ENCODE results near the gene PPP2R5B. TPM values are rescaled to one million over a fixed set of nuclear protein-coding genes. Genes with fewer than 3 reads are reported as not detected.

Gene PPP2R5B
- total RNA-seq, 2 donors from 2014 or later: 32.6 to 35.6 TPM

- H3K9me3 Mint-ChIP-seq: no peaks in the 10 kb centered on the region
- H3K27ac Mint-ChIP-seq: no peak overlapping the region
- H3K36me3 Mint-ChIP-seq: no peaks in the 10 kb centered on the region
- peaks cover 0 to 3% of the 10 kb centered on the region in 2 donors for H3K4me1 Mint-ChIP-seq (ENCODE audit: low read depth in 2 of 2)
- H3K27me3 Mint-ChIP-seq: no peaks in the 10 kb centered on the region
- ATAC-seq: no peak
- DNase-seq (ENCODE audit: low spot score): no peak
- H3K4me3 Mint-ChIP-seq: no peak overlapping the region
Observed at GRCh38 chr11:64906314-64906635, 18.2 kb upstream of the PPP2R5B start.

- Mint-ChIP-seq H3K36me3 (no peaks in the 10 kb centered on the region), H3K4me3 (no peak overlapping the region), H3K4me1 (ENCODE audit: low read depth in 2 of 2) (no peaks in the 10 kb centered on the region), H3K9me3 (no peaks in the 10 kb centered on the region), H3K27me3 (no peaks in the 10 kb centered on the region), H3K27ac (no peak overlapping the region)
- DNase-seq (ENCODE audit: low spot score) (no peak), ATAC-seq (no peak)
Observed at GRCh38 chr11:64908766-64909165, 15.7 kb upstream of the PPP2R5B start.

- Mint-ChIP-seq H3K4me1 (ENCODE audit: low read depth in 2 of 2) (peaks cover 0 to 3% of the 10 kb centered on the region in 2 donors), H3K27ac (no peak overlapping the region), H3K4me3 (no peak overlapping the region), H3K27me3 (no peaks in the 10 kb centered on the region), H3K36me3 (no peaks in the 10 kb centered on the region), H3K9me3 (no peaks in the 10 kb centered on the region)
- DNase-seq (ENCODE audit: low spot score): no peak
- no peak for ATAC-seq
Observed at GRCh38 chr11:64909653-64910343, 14.7 kb upstream of the PPP2R5B start.

- Mint-ChIP-seq H3K27ac (no peak overlapping the region), H3K9me3 (no peaks in the 10 kb centered on the region), H3K4me1 (ENCODE audit: low read depth in 2 of 2) (peaks cover 0 to 3% of the 10 kb centered on the region in 2 donors), H3K4me3 (no peak overlapping the region), H3K27me3 (no peaks in the 10 kb centered on the region), H3K36me3 (no peaks in the 10 kb centered on the region)
- no peak for ATAC-seq
- DNase-seq (ENCODE audit: low spot score): no peak
Observed at GRCh38 chr11:64910451-64911093, 13.9 kb upstream of the PPP2R5B start.

- Mint-ChIP-seq H3K4me1 (ENCODE audit: low read depth in 2 of 2) (peaks cover 4 to 7% of the 10 kb centered on the region in 2 donors), H3K27me3 (no peaks in the 10 kb centered on the region), H3K4me3 (no peak overlapping the region), H3K27ac (no peak overlapping the region), H3K9me3 (no peaks in the 10 kb centered on the region), H3K36me3 (no peaks in the 10 kb centered on the region)
- ATAC-seq (no peak), DNase-seq (ENCODE audit: low spot score) (no peak)
Observed at GRCh38 chr11:64911142-64911541, 13.3 kb upstream of the PPP2R5B start.

- H3K36me3 Mint-ChIP-seq: no peaks in the 10 kb centered on the region
- no peaks in the 10 kb centered on the region for H3K9me3 Mint-ChIP-seq
- no peak overlapping the region for H3K4me3 Mint-ChIP-seq
- no peaks in the 10 kb centered on the region for H3K27me3 Mint-ChIP-seq
- ATAC-seq (no peak), DNase-seq (ENCODE audit: low spot score) (no peak)
- H3K4me1 Mint-ChIP-seq (ENCODE audit: low read depth in 2 of 2): peaks cover 9 to 12% of the 10 kb centered on the region in 2 donors
- H3K27ac Mint-ChIP-seq: no peak overlapping the region
Observed at GRCh38 chr11:64911689-64912088, 12.8 kb upstream of the PPP2R5B start.

- Mint-ChIP-seq H3K4me3 (no peak overlapping the region), H3K27ac (no peak overlapping the region), H3K9me3 (no peaks in the 10 kb centered on the region), H3K36me3 (no peaks in the 10 kb centered on the region), H3K27me3 (no peaks in the 10 kb centered on the region), H3K4me1 (ENCODE audit: low read depth in 2 of 2) (peaks cover 19 to 23% of the 10 kb centered on the region in 2 donors)
- ATAC-seq: no peak
- no peak for DNase-seq (ENCODE audit: low spot score)
Observed at GRCh38 chr11:64913171-64913727, 11.2 kb upstream of the PPP2R5B start.

- H3K4me3 Mint-ChIP-seq: no peak overlapping the region
- no peaks in the 10 kb centered on the region for H3K9me3 Mint-ChIP-seq
- no peaks in the 10 kb centered on the region for H3K27me3 Mint-ChIP-seq
- H3K36me3 Mint-ChIP-seq: no peaks in the 10 kb centered on the region
- H3K27ac Mint-ChIP-seq: no peak overlapping the region
- H3K4me1 Mint-ChIP-seq (ENCODE audit: low read depth in 2 of 2): peaks cover 19 to 23% of the 10 kb centered on the region in 2 donors
- no peak for DNase-seq (ENCODE audit: low spot score)
- no peak for ATAC-seq
Observed at GRCh38 chr11:64914123-64914522, 10.4 kb upstream of the PPP2R5B start.

GRCh38 chr11:64915376-64915887 is 9.1 kb upstream of the PPP2R5B start:
- no peak for ATAC-seq
- no peaks in the 10 kb centered on the region for H3K36me3 Mint-ChIP-seq
- H3K9me3 Mint-ChIP-seq: no peaks in the 10 kb centered on the region
- DNase-seq (ENCODE audit: low spot score): no peak
- H3K4me3 Mint-ChIP-seq: peak overlapping the region; percentile 86
- H3K27ac Mint-ChIP-seq: peak overlapping the region; percentile 83 to 97
- H3K27me3 Mint-ChIP-seq: no peaks in the 10 kb centered on the region
- H3K4me1 Mint-ChIP-seq (ENCODE audit: low read depth in 2 of 2): peaks cover 19 to 23% of the 10 kb centered on the region in 2 donors

GRCh38 chr11:64916040-64916774 is 8.3 kb upstream of the PPP2R5B start:
- Mint-ChIP-seq H3K9me3 (no peaks in the 10 kb centered on the region), H3K27ac (peak overlapping the region; percentile 83 to 97)

GRCh38 chr11:64916775-64917662 is 7.5 kb upstream of the PPP2R5B start, which contains the start of gene ATG2A:
ATG2A (minus strand) TSS chr11:64917209; CDS start chr11:64917135, 74 bp downstream.
- DNase-seq (ENCODE audit: low spot score) (peak; percentile 99), ATAC-seq (peak; percentile 98 to 99)
- Mint-ChIP-seq H3K9me3 (no peaks in the 10 kb centered on the region), H3K36me3 (no peaks in the 10 kb centered on the region), H3K27ac (peak within 1 kb of the TSS; percentile 83 to 97), H3K4me3 (peak within 1 kb of the TSS; percentile 86), H3K27me3 (no peaks in the 10 kb centered on the region), H3K4me1 (ENCODE audit: low read depth in 2 of 2) (peaks cover 19 to 23% of the 10 kb centered on the region in 2 donors)

More at GRCh38 chr11:64916040-64916774, 8.3 kb upstream of the PPP2R5B start:
- Mint-ChIP-seq H3K4me1 (ENCODE audit: low read depth in 2 of 2) (peaks cover 19 to 23% of the 10 kb centered on the region in 2 donors), H3K36me3 (no peaks in the 10 kb centered on the region), H3K27me3 (no peaks in the 10 kb centered on the region), H3K4me3 (peak overlapping the region; percentile 86)
- no peak for DNase-seq (ENCODE audit: low spot score)
- peak; percentile 8 to 14 for ATAC-seq

GRCh38 chr11:64917663-64917995 is 6.9 kb upstream of the PPP2R5B start:
- Mint-ChIP-seq H3K9me3 (no peaks in the 10 kb centered on the region), H3K27ac (peak overlapping the region; percentile 83 to 97), H3K36me3 (no peaks in the 10 kb centered on the region), H3K4me1 (ENCODE audit: low read depth in 2 of 2) (peaks cover 19 to 23% of the 10 kb centered on the region in 2 donors), H3K4me3 (peak overlapping the region; percentile 86), H3K27me3 (no peaks in the 10 kb centered on the region)
- ATAC-seq: no peak
- DNase-seq (ENCODE audit: low spot score): no peak

- ATAC-seq: no peak
- peak overlapping the region; percentile 86 for H3K4me3 Mint-ChIP-seq
- no peaks in the 10 kb centered on the region for H3K9me3 Mint-ChIP-seq
- peaks cover 19 to 23% of the 10 kb centered on the region in 2 donors for H3K4me1 Mint-ChIP-seq (ENCODE audit: low read depth in 2 of 2)
- no peaks in the 10 kb centered on the region for H3K36me3 Mint-ChIP-seq
- DNase-seq (ENCODE audit: low spot score): no peak
- peak overlapping the region; percentile 83 to 97 for H3K27ac Mint-ChIP-seq
- H3K27me3 Mint-ChIP-seq: no peaks in the 10 kb centered on the region
Observed at GRCh38 chr11:64918017-64918416, 6.5 kb upstream of the PPP2R5B start.

Data from natural killer cell treated with Interleukin-12 subunit alpha and Interleukin-12 subunit beta and Interleukin-15 and Interleukin-18, amount 100 ng/mL, for 72 hours (primary cell).